K562 (cell line): ENCODE data around the gene RBM26. TPM values are rescaled to one million over a fixed set of nuclear protein-coding genes. Genes with fewer than 3 reads are reported as not detected.

Source experiments
- ATAC-seq: fragments of 200-7000 bp; cut with Tn5 transposase; 3 replicates; pipeline ENCODE4 v1.9.1; 2020; ENCODE audit warnings: moderate library complexity
- BruUV-seq: library from RNA; stranded (reverse); fragments of 400-500 nt; replicated peaks from 2 replicates; lab custom pipeline; 2021; lab: Mats Ljungman, UMichigan
- CTCF ChIA-PET: fragments of 300-600 bp; formaldehyde crosslinking; extraction: SDS; loops from one replicate; lab custom pipeline; 2021; ENCODE audit warnings: low intra/inter-chr PET ratio; lab: Yijun Ruan, JAX
- POLR2A ChIA-PET: fragments of 300-600, 350-650 bp; sonication (Branson Sonifier 250); formaldehyde crosslinking; extraction: SDS; loops from one replicate; lab custom pipeline; 2021; ENCODE audit warnings: antibody characterized with exemption, inconsistent platforms; lab: Yijun Ruan, JAX
- DNase-seq, 4 experiments: peaks; one replicate each; pipeline versions ENCODE4 v3.0.0 to v3.0.0-alpha.2; 2011 to 2018; ENCODE audit warnings: low spot score in 3 of 4, mixed read lengths in 3 of 4; ENCODE audit errors: extremely low read depth in 1 of 4
- FAIRE-seq: peaks from 2 replicates; lab custom pipeline; 2011; peaks lifted over from hg19 to GRCh38; lab: Jason Lieb, UNC
- H2AFZ ChIP-seq: 2 replicates; pipeline ENCODE4 v1.6.0; 2011; ENCODE audit warnings: low read depth, low read length, control low read depth, inconsistent platforms
- H3K27ac ChIP-seq: fragments of 200-600 bp; 3 replicates; pipeline ENCODE4 v1.8.0; 2011; ENCODE audit warnings: low read depth, mild to moderate bottlenecking, control low read depth, inconsistent platforms, low read length, moderate library complexity, mixed read lengths; ENCODE audit errors: extremely low read depth
- H3K27me3 ChIP-seq, 2 experiments: fragments of 300-600 bp in 1 of 2; 2 replicates in 1 of 2; 3 replicates in 1 of 2; pipeline versions ENCODE4 v1.6.0 to v1.8.0; 2011; ENCODE audit warnings: inconsistent platforms in 2 of 2, low read length in 2 of 2, mild to moderate bottlenecking in 1 of 2, mixed read lengths in 1 of 2, moderate library complexity in 1 of 2; ENCODE audit not compliant: control insufficient read depth in 2 of 2, insufficient read depth in 2 of 2
- H3K36me3 ChIP-seq: fragments of 300-600 bp; 3 replicates; pipeline ENCODE4 v1.8.0; 2011; ENCODE audit warnings: mild to moderate bottlenecking, low read length, inconsistent platforms; ENCODE audit not compliant: control insufficient read depth, insufficient read depth
- H3K4me1 ChIP-seq, 2 experiments: fragments of 200-600 bp in 1 of 2; replicated peaks in 1 of 2; 2 replicates in 1 of 2; 3 replicates in 1 of 2; pipeline versions ENCODE4 v1.5.1 to v1.8.0; 2011; ENCODE audit warnings: inconsistent platforms in 2 of 2, low read length in 2 of 2, mild to moderate bottlenecking in 1 of 2, mixed read lengths in 1 of 2, moderate library complexity in 1 of 2; ENCODE audit not compliant: control insufficient read depth in 2 of 2, insufficient read depth in 2 of 2
- H3K4me2 ChIP-seq: 2 replicates; pipeline ENCODE4 v1.6.1; 2011; ENCODE audit warnings: low read length, control low read depth, inconsistent platforms, mixed read lengths; ENCODE audit not compliant: insufficient read depth
- H3K4me3 ChIP-seq: fragments of 200-600 bp; sonication (generic), shearing (Covaris generic); 2 replicates; pipeline ENCODE4 v1.5.1; 2016; ENCODE audit warnings: control low read depth, inconsistent platforms
- H3K79me2 ChIP-seq: fragments of 200-600 bp; 3 replicates; pipeline ENCODE4 v1.8.0; 2011; ENCODE audit warnings: low read length, inconsistent platforms; ENCODE audit not compliant: control insufficient read depth, insufficient read depth
- H3K9ac ChIP-seq, 2 experiments: 2 replicates each; pipeline versions ENCODE4 v1.6.0 to v1.6.1; 2011; ENCODE audit warnings: low read depth in 2 of 2, low read length in 2 of 2, control low read depth in 1 of 2, inconsistent platforms in 1 of 2, mild to moderate bottlenecking in 1 of 2, mixed read lengths in 1 of 2; ENCODE audit not compliant: insufficient read depth in 1 of 2
- H3K9me1 ChIP-seq: one replicate; pipeline ENCODE4 v1.6.0; 2011; ENCODE audit warnings: inconsistent platforms, mild to moderate bottlenecking, low read length, moderate library complexity; ENCODE audit not compliant: control insufficient read depth, insufficient read depth
- H3K9me3 ChIP-seq: replicated peaks from 2 replicates; pipeline ENCODE4 v1.5.1; 2011; ENCODE audit warnings: low read depth, low read length, inconsistent platforms; ENCODE audit not compliant: control insufficient read depth, insufficient read depth
- H4K20me1 ChIP-seq: replicated peaks from 2 replicates; pipeline ENCODE4 v1.6.1; 2011; ENCODE audit warnings: low read length, inconsistent platforms, mixed read lengths; ENCODE audit not compliant: control insufficient read depth, insufficient read depth
- BMI1 ChIP-seq: fragments of 150-350 bp; IDR thresholded peaks from 2 replicates; pipeline ENCODE4 v1.6.1; 2014; ENCODE audit warnings: low read length
- CLOCK ChIP-seq: fragments of 250-450 bp; sonication (Bioruptor Pico); IDR thresholded peaks from 2 replicates; pipeline ENCODE4 v1.4.0; 2020; ENCODE audit warnings: mild to moderate bottlenecking, moderate library complexity, borderline replicate concordance
- E2F4 ChIP-seq: sonication (generic); formaldehyde crosslinking; IDR thresholded peaks from 2 replicates; pipeline ENCODE4 v1.8.0; 2022; ENCODE audit warnings: mild to moderate bottlenecking, low read depth, missing genetic modification reagents
- HSF4 ChIP-seq: fragments of 250-450 bp; sonication (Bioruptor Pico); IDR thresholded peaks from 2 replicates; pipeline ENCODE4 v2.1.2; 2022; ENCODE audit warnings: mild to moderate bottlenecking, moderate library complexity, borderline replicate concordance
- IRF2 ChIP-seq: sonication (generic); formaldehyde crosslinking; IDR thresholded peaks from 2 replicates; pipeline ENCODE4 v1.8.1; 2022; ENCODE audit warnings: mild to moderate bottlenecking, missing genetic modification reagents
- SMARCB1 ChIP-seq: IDR thresholded peaks from 2 replicates; pipeline ENCODE4 v1.6.1; 2011; ENCODE audit warnings: improper control_type of control experiment, low read depth; ENCODE audit not compliant: insufficient read length
- TRIM25 ChIP-seq: fragments of 450-650 bp; IDR thresholded peaks from 2 replicates; pipeline ENCODE4 v1.7.0; 2016; ENCODE audit warnings: borderline replicate concordance
- ZBTB26 ChIP-seq: fragments of 450-650 bp; formaldehyde crosslinking; IDR thresholded peaks from 2 replicates; pipeline ENCODE4 v1.4.0; 2022; ENCODE audit warnings: missing genetic modification characterization
- WGBS: fragments of 100-300 bp; shearing (Covaris generic); methylation state at CpG from one replicate; pipeline ENCODE4 v1.1.6; 2016; ENCODE audit warnings: low coverage, mixed read lengths; ENCODE audit not compliant: insufficient coverage; ENCODE audit errors: missing lambda C conversion rate; 5-methylcytosine and 5-hydroxymethylcytosine counted together
- in situ Hi-C: fragments of 300-500 bp; cut with MboI; formaldehyde crosslinking; loops from 4 replicates; pipeline ENCODE4 v1.15.0; 2018; ENCODE audit warnings: inconsistent platforms, mixed read lengths
- intact Hi-C: fragments of 100-400 bp; cut with micrococcal nuclease; formaldehyde crosslinking; loops from 2 replicates; pipeline ENCODE4 v1.14.2; 2022
- polyA plus RNA-seq, 8 experiments: library from polyadenylated mRNA; depleted of rRNA in 4 of 8; stranded (reverse) in 5 of 8; unstranded in 3 of 8; fragments of >200 nt; fragmentation: Nextera tagmentation in 2 of 8; fragmentation: Illumina TruSeq in 1 of 8; extraction: Ambion mirVana in 2 of 8; extraction: Trizol in 1 of 8; gene quantifications; 2 replicates each; pipeline versions ENCODE4 v1.2.1 to v1.2.3, GENCODE V29; 2011 to 2014; ENCODE audit warnings: inconsistent platforms in 1 of 8, missing spikeins in 1 of 8
- total RNA-seq, 7 experiments: library from RNA; depleted of rRNA in 6 of 7; stranded (reverse); fragments of >200 nt in 6 of 7; fragmentation: Illumina TruSeq in 2 of 7; extraction: Trizol in 2 of 7; gene quantifications; 2 replicates each; pipeline versions ENCODE4 v1.2.1 to v1.2.3, GENCODE V29; 2011 to 2021; ENCODE audit warnings: low replicate concordance in 1 of 7
- TF ChIP-seq, protein P1 (sequence below): fragments of 450-650 bp; IDR thresholded peaks from 2 replicates; pipeline ENCODE4 v1.6.1; 2017; ENCODE audit warnings: mild to moderate bottlenecking, moderate library complexity
- TF ChIP-seq, protein P2 (sequence below): fragments of 450-650 bp; formaldehyde crosslinking; IDR thresholded peaks from 2 replicates; pipeline ENCODE4 v1.4.0; 2020; ENCODE audit warnings: mild to moderate bottlenecking, mixed read lengths
- TF ChIP-seq, protein P3 (sequence below): sonication (generic); IDR thresholded peaks from 2 replicates; pipeline ENCODE4 v1.6.1; 2016

The RBM26 gene
- total and polyA plus RNA-seq, 9 of the 15 experiments (the other 6 are each of a cell fraction or from before 2014, with no cell fraction given) = 10.0 to 42.4 (median 26.4) TPM

- Histone ChIP-seq H3K27ac (no peak overlapping the region), H3K27me3 (no peaks in the 10 kb centered on the region), H4K20me1 (no peaks in the 10 kb centered on the region), H3K9me3 (no peaks in the 10 kb centered on the region), H3K4me2 (no peak overlapping the region), H3K9ac (no peak overlapping the region), H3K36me3 (no peaks in the 10 kb centered on the region; the same call in 2 of the 3 replicates), H3K4me3 (no peak overlapping the region), H2AFZ (no peak overlapping the region), H3K9me1 (no peaks in the 10 kb centered on the region), H3K79me2 (no peaks in the 10 kb centered on the region), H3K4me1 (no peaks in the 10 kb centered on the region; a peak in 1 of 5 replicates)
- intact Hi-C loops (no loop called here), in situ Hi-C loops (no loop called here)
- FAIRE-seq = no peak
- no peak for DNase-seq
- 66% methylated on average over 3 of the region's 3 CpGs for WGBS
- ChIA-PET CTCF (no interaction called here), POLR2A (no interaction called here)
- no peak for ATAC-seq
- BruUV-seq = no TSS peak
- TF ChIP-seq TRIM25 = no peak
- TF ChIP-seq, protein P1, sequence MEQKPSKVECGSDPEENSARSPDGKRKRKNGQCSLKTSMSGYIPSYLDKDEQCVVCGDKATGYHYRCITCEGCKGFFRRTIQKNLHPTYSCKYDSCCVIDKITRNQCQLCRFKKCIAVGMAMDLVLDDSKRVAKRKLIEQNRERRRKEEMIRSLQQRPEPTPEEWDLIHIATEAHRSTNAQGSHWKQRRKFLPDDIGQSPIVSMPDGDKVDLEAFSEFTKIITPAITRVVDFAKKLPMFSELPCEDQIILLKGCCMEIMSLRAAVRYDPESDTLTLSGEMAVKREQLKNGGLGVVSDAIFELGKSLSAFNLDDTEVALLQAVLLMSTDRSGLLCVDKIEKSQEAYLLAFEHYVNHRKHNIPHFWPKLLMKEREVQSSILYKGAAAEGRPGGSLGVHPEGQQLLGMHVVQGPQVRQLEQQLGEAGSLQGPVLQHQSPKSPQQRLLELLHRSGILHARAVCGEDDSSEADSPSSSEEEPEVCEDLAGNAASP = no peak
- no peak for TF ChIP-seq BMI1
- TF ChIP-seq, protein P2, sequence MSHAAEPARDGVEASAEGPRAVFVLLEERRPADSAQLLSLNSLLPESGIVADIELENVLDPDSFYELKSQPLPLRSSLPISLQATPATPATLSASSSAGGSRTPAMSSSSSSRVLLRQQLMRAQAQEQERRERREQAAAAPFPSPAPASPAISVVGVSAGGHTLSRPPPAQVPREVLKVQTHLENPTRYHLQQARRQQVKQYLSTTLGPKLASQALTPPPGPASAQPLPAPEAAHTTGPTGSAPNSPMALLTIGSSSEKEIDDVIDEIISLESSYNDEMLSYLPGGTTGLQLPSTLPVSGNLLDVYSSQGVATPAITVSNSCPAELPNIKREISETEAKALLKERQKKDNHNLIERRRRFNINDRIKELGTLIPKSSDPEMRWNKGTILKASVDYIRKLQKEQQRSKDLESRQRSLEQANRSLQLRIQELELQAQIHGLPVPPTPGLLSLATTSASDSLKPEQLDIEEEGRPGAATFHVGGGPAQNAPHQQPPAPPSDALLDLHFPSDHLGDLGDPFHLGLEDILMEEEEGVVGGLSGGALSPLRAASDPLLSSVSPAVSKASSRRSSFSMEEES (CRISPR knock-in tag) = no peak
- TF ChIP-seq HSF4 = no peak
- no peak for TF ChIP-seq IRF2 (CRISPR knock-in tag)
- TF ChIP-seq SMARCB1 = no peak
- TF ChIP-seq CLOCK (CRISPR knock-in tag) = no peak
- TF ChIP-seq ZBTB26 (CRISPR knock-in tag) = no peak
- no peak for TF ChIP-seq E2F4 (CRISPR knock-in tag)
- TF ChIP-seq, protein P3, sequence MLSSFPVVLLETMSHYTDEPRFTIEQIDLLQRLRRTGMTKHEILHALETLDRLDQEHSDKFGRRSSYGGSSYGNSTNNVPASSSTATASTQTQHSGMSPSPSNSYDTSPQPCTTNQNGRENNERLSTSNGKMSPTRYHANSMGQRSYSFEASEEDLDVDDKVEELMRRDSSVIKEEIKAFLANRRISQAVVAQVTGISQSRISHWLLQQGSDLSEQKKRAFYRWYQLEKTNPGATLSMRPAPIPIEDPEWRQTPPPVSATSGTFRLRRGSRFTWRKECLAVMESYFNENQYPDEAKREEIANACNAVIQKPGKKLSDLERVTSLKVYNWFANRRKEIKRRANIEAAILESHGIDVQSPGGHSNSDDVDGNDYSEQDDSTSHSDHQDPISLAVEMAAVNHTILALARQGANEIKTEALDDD = no peak
These were observed 7.5 kb upstream of the RBM26 start for GRCh38 chr13:79413521-79413920.
